Loucy (cell line): ENCODE data around the gene ZFP28.

ENCODE experiments used
- H2AFZ ChIP-seq: fragments of 200-600 bp; sonication (generic); 2 replicates; pipeline ENCODE4 v1.6.0; 2016; ENCODE audit warnings: antibody characterized with exemption, mild to moderate bottlenecking, low read length, moderate library complexity
- H3F3A ChIP-seq: fragments of 200-600 bp; 2 replicates; pipeline ENCODE4 v1.6.0; 2016; ENCODE audit warnings: antibody characterized with exemption, low read depth, mild to moderate bottlenecking
- H3K27me3 ChIP-seq: fragments of 200-600 bp; sonication (generic); 2 replicates; pipeline ENCODE4 v1.6.1; 2014; ENCODE audit warnings: low read length, mild to moderate bottlenecking; ENCODE audit not compliant: insufficient read depth, poor library complexity, severe bottlenecking
- H3K36me3 ChIP-seq: fragments of 200-600 bp; sonication (generic); 2 replicates; pipeline ENCODE4 v1.6.1; 2016; ENCODE audit warnings: low read length; ENCODE audit not compliant: insufficient read depth
- H3K4me1 ChIP-seq: fragments of 200-600 bp; sonication (generic); 2 replicates; pipeline ENCODE4 v1.5.1; 2014; ENCODE audit warnings: low read length, mild to moderate bottlenecking; ENCODE audit not compliant: insufficient read depth, poor library complexity, severe bottlenecking
- H3K4me2 ChIP-seq: fragments of 200-600 bp; sonication (generic); 2 replicates; pipeline ENCODE4 v1.6.0; 2014; ENCODE audit warnings: antibody characterized with exemption, low read length, low read depth, mild to moderate bottlenecking; ENCODE audit not compliant: poor library complexity, severe bottlenecking
- H3K4me3 ChIP-seq: fragments of 200-600 bp; sonication (generic); 2 replicates; pipeline ENCODE4 v1.5.1; 2014; ENCODE audit warnings: low read length, mild to moderate bottlenecking, mixed read lengths; ENCODE audit not compliant: poor library complexity, severe bottlenecking
- H3K79me2 ChIP-seq: fragments of 200-600 bp; sonication (generic); 2 replicates; pipeline ENCODE4 v1.6.1; 2014; ENCODE audit warnings: low read length; ENCODE audit not compliant: insufficient read depth
- H3K9ac ChIP-seq: fragments of 200-600 bp; sonication (generic); 2 replicates; pipeline ENCODE4 v1.6.0; 2014; ENCODE audit warnings: mild to moderate bottlenecking, low read depth, low read length, moderate library complexity; ENCODE audit not compliant: poor library complexity, severe bottlenecking
- H3K9me2 ChIP-seq: fragments of 200-600 bp; sonication (generic); replicated peaks from 2 replicates; pipeline ENCODE4 v1.6.1; 2016; ENCODE audit warnings: low read depth, low read length, mixed read lengths
- H3K9me3 ChIP-seq: fragments of 200-600 bp; sonication (generic); 2 replicates; pipeline ENCODE4 v1.6.1; 2014; ENCODE audit warnings: mild to moderate bottlenecking, antibody characterized with exemption, low read length, low read depth; ENCODE audit not compliant: insufficient read depth
- H4K20me1 ChIP-seq: fragments of 200-600 bp; sonication (generic); 2 replicates; pipeline ENCODE4 v1.6.0; 2014; ENCODE audit warnings: antibody characterized with exemption, low read length, mild to moderate bottlenecking; ENCODE audit not compliant: insufficient read depth, poor library complexity, severe bottlenecking
- CTCF ChIP-seq: fragments of 200-600 bp; sonication (generic); conservative IDR thresholded peaks from 2 replicates; pipeline ENCODE4 v1.5.1; 2014; ENCODE audit warnings: mild to moderate bottlenecking, antibody characterized with exemption, low read length
- EZH2phosphoT487 ChIP-seq: fragments of 200-600 bp; IDR thresholded peaks from 2 replicates; pipeline ENCODE4 v1.6.1; 2018; ENCODE audit warnings: antibody characterized with exemption, mild to moderate bottlenecking, moderate library complexity, borderline replicate concordance

ZFP28 gene

GRCh38 chr19:56537442-56537841, 1.3 kb upstream of the ZFP28 start:
- H3K4me2 ChIP-seq, result peak overlapping the region; percentile 78
- no peak for TF ChIP-seq CTCF
- TF ChIP-seq EZH2phosphoT487, result no peak

GRCh38 chr19:56538254-56538760, 441 bp upstream of the ZFP28 start:
- Histone ChIP-seq H3K9me3 (no peaks in the 10 kb centered on the region), H3K4me3 (peak overlapping the region; percentile 92), H3K79me2 (peaks cover 17% of the 10 kb centered on the region; the same call in 1 of the 2 replicates), H3K4me1 (peaks cover 28% of the 10 kb centered on the region), H3K9me2 (no peaks in the 10 kb centered on the region), H3K27me3 (no peaks in the 10 kb centered on the region), H3K9ac (peak overlapping the region; percentile 74), H3K36me3 (no peaks in the 10 kb centered on the region), H3K4me2 (peak overlapping the region; percentile 78), H2AFZ (peak overlapping the region; percentile 98), H3F3A (no peaks in the 10 kb centered on the region), H4K20me1 (no peaks in the 10 kb centered on the region)
- no peak for TF ChIP-seq EZH2phosphoT487
- TF ChIP-seq CTCF, result no peak

More at GRCh38 chr19:56537442-56537841, 1.3 kb upstream of the ZFP28 start:
- Histone ChIP-seq H3K27me3 (no peaks in the 10 kb centered on the region), H3K9ac (peak overlapping the region; percentile 74), H3K36me3 (no peaks in the 10 kb centered on the region), H3K79me2 (peaks cover 13% of the 10 kb centered on the region; the same call in 1 of the 2 replicates), H3F3A (no peaks in the 10 kb centered on the region), H3K9me3 (no peaks in the 10 kb centered on the region), H3K9me2 (no peaks in the 10 kb centered on the region), H2AFZ (peak overlapping the region; percentile 98), H3K4me1 (peaks cover 24% of the 10 kb centered on the region), H4K20me1 (no peaks in the 10 kb centered on the region), H3K4me3 (peak overlapping the region; percentile 92)

- Histone ChIP-seq H3K27me3 (no peaks in the 10 kb centered on the region), H3K4me1 (peaks cover 32% of the 10 kb centered on the region), H3K36me3 (peaks cover 18% of the 10 kb centered on the region; the same call in 1 of the 2 replicates), H3K79me2 (peaks cover 20% of the 10 kb centered on the region; the same call in 1 of the 2 replicates), H2AFZ (no peak overlapping the region), H4K20me1 (no peaks in the 10 kb centered on the region), H3K9me3 (0 out of 2 replicates have a peak, but pooled peaks cover 2% of the 10 kb centered on the region), H3K4me3 (no peak overlapping the region), H3K4me2 (peak overlapping the region; percentile 14), H3F3A (no peaks in the 10 kb centered on the region), H3K9me2 (no peaks in the 10 kb centered on the region), H3K9ac (no peak overlapping the region)
- TF ChIP-seq CTCF (no peak), EZH2phosphoT487 (no peak)
Observed at GRCh38 chr19:56543776-56544175, 5.0 kb downstream of the ZFP28 start.
